Spleen (tissue), 11 donors: ENCODE results near the gene ULK2. TPM values are rescaled to one million over a fixed set of nuclear protein-coding genes. Genes with fewer than 3 reads are reported as not detected.

ENCODE experiments used
- DNase-seq: peaks from one replicate; pipeline ENCODE4 v3.0.0-alpha.2; 2020
- H3K27ac ChIP-seq, 8 donors: fragments of 200-600 bp; sonication (generic) in 7 of 8; 1 replicate in 4 of 8; 2 replicates in 4 of 8; pipeline versions ENCODE4 v1.5.0 to v1.8.0; 2016 to 2021; ENCODE audit warnings: inconsistent platforms in 4 of 8, mild to moderate bottlenecking in 4 of 8, moderate library complexity in 1 of 8
- H3K27me3 ChIP-seq, 7 donors: fragments of 200-600 bp; sonication (generic) in 6 of 7; replicated peaks in 1 of 7; 1 replicate in 4 of 7; 2 replicates in 3 of 7; pipeline versions ENCODE4 v1.5.0 to v1.8.0; 2016 to 2021; ENCODE audit warnings: inconsistent platforms in 3 of 7, mild to moderate bottlenecking in 1 of 7
- H3K36me3 ChIP-seq, 6 donors: fragments of 200-600 bp; sonication (generic) in 5 of 6; 1 replicate in 4 of 6; 2 replicates in 2 of 6; pipeline versions ENCODE4 v1.5.0 to v1.8.0; 2016 to 2021; ENCODE audit warnings: inconsistent platforms in 2 of 6
- H3K4me1 ChIP-seq, 6 donors: fragments of 200-600 bp; sonication (generic) in 5 of 6; 1 replicate in 3 of 6; 2 replicates in 3 of 6; pipeline versions ENCODE4 v1.5.0 to v1.8.0; 2016 to 2021; ENCODE audit warnings: inconsistent platforms in 3 of 6
- H3K4me3 ChIP-seq, 8 donors: fragments of 200-600 bp; sonication (generic) in 7 of 8; 1 replicate in 4 of 8; 2 replicates in 4 of 8; pipeline versions ENCODE4 v1.5.0 to v1.8.0; 2016 to 2021; ENCODE audit warnings: inconsistent platforms in 4 of 8, mild to moderate bottlenecking in 4 of 8, moderate library complexity in 2 of 8
- H3K9me3 ChIP-seq, 8 donors: fragments of 200-600 bp; sonication (generic) in 7 of 8; 1 replicate in 4 of 8; 2 replicates in 4 of 8; pipeline versions ENCODE4 v1.5.0 to v1.8.0; 2016 to 2021; ENCODE audit warnings: inconsistent platforms in 4 of 8
- POLR2A ChIP-seq, 3 donors: fragments of 450-650 bp; IDR thresholded peaks; one replicate each; pipeline ENCODE4 v1.5.1; 2017; ENCODE audit warnings: antibody characterized with exemption in 3 of 3, mild to moderate bottlenecking in 1 of 3
- POLR2AphosphoS5 ChIP-seq, 3 donors: sonication (generic); formaldehyde crosslinking; IDR thresholded peaks; one replicate each; pipeline ENCODE4 v1.5.1; 2017; ENCODE audit warnings: antibody characterized with exemption in 3 of 3
- WGBS, 5 donors: extraction: QIAGEN DNeasy Blood & Tissue Kit in 3 of 5; methylation state at CpG; one replicate each; pipeline versions ENCODE4 v1.1.5 to v1.1.7; 2013 to 2018; 5-methylcytosine and 5-hydroxymethylcytosine counted together
- intact Hi-C: fragments of 100-400 bp; cut with DNase I; formaldehyde crosslinking; loops from one replicate; pipeline ENCODE4 v1.15.0; 2023; ENCODE audit warnings: low total_unique reads
- polyA plus RNA-seq, 3 donors: library from polyadenylated mRNA; stranded (reverse); fragments of 200-250 nt; gene quantifications; one replicate each; pipeline ENCODE4 v1.2.1, GENCODE V29; 2013
- total RNA-seq, 7 donors: library from RNA; depleted of rRNA in 3 of 7; stranded (reverse); fragments of >200 nt in 3 of 7; fragmentation: NEBNext Ultra II Directional in 4 of 7; extraction: Animal tissue kit (Norgen Biotek cat#: 25700) in 4 of 7; gene quantifications; one replicate each; pipeline versions ENCODE4 v1.1.0 to v1.2.1, GENCODE V29; 2016 to 2021
- TF ChIP-seq, protein P1 (sequence below), 11 experiments: fragments of 200-600 bp in 7 of 11; fragments of 450-650 bp in 4 of 11; sonication (generic) in 4 of 11; IDR thresholded peaks in 8 of 11; conservative IDR thresholded peaks in 3 of 11; 1 replicate in 7 of 11; 2 replicates in 4 of 11; pipeline versions ENCODE4 v1.4.0 to v1.8.0; 2016 to 2021; ENCODE audit warnings: antibody characterized with exemption in 11 of 11, inconsistent platforms in 4 of 11, mild to moderate bottlenecking in 1 of 11
- donor health status: healthy with polysubstance abuse.
- donor health status: DM: no; HTN: no; CAD: no; lungs with moderate emphysema.
- donor health status: DM: no; HTN: no; CAD: no.
- donor health status: Bipolar disorder and iron deficiency.
- donor health status: healthy.
- donor health status: DM: no; HTN: no; CAD: no.
- donor health status: DM: yes; HTN: yes; CAD: no.

ULK2 gene
- total and polyA plus RNA-seq, 10 donors = 2.7 to 20.9 (median 14.0) TPM

DNA sequence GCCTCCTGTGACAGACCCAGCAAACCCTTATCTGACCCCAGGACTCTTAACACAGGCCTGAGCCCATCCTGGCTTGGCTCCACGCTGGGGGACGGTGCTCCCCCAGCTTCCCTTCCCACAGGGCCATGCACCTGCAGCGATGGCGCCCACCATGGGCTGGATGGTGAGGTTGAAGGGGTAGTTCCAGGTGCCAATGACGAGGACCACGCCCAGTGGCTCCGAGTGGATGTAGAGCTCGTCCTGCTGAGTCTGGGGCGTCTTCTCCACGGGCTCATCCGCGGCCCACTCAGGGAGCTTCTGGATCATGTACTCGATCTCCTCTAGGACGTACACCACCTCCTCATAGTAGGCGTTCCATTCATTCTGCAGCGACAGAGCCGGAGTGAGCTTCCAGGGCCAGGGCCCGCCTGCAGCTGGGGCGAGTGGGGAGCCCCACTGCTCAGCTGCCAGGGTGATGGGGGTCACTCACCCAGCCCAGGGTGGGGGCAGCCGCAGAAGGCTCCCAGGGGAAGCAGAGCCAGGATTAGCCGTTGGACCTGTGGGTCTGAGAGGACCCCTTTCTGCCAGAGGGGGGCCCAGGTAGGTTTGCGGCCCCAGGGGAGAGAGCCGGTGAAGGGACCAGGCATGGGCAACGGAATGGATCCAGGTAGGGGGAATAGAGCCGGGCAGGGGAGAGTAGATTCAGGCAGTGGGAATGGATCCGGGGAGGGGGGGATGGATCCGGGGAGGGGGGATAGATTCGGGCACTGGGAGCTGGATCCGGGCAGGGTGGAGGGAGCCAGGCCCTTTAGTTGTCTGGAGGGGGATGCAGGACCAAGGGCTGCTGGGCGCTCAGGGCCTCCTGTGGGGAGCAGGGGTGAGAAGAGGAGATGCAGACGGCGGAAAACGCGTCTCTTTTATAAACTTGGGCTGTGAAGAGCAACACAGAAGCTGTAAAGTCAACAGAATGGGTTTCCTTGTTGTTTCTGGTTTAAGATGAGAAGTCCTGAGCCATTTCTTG, 124.3 kb downstream of the ULK2 start:
- Histone ChIP-seq H3K4me3 (no peak overlapping the region), H3K36me3 (no peaks in the 10 kb centered on the region), H3K4me1 (peaks cover 7 to 17% (median 14%) of the 10 kb centered on the region in 6 donors), H3K27ac (no peak overlapping the region), H3K27me3 (peaks cover 0 to 24% (median 0%) of the 10 kb centered on the region in 7 donors), H3K9me3 (no peaks in the 10 kb centered on the region)
- intact Hi-C loops = no loop called here
- DNase-seq = no peak
- TF ChIP-seq POLR2A (IDR thresholded peaks at IDR 0.05) = no peak
- TF ChIP-seq POLR2AphosphoS5 (IDR thresholded peaks at IDR 0.05) = no peak
- TF ChIP-seq, protein P1, sequence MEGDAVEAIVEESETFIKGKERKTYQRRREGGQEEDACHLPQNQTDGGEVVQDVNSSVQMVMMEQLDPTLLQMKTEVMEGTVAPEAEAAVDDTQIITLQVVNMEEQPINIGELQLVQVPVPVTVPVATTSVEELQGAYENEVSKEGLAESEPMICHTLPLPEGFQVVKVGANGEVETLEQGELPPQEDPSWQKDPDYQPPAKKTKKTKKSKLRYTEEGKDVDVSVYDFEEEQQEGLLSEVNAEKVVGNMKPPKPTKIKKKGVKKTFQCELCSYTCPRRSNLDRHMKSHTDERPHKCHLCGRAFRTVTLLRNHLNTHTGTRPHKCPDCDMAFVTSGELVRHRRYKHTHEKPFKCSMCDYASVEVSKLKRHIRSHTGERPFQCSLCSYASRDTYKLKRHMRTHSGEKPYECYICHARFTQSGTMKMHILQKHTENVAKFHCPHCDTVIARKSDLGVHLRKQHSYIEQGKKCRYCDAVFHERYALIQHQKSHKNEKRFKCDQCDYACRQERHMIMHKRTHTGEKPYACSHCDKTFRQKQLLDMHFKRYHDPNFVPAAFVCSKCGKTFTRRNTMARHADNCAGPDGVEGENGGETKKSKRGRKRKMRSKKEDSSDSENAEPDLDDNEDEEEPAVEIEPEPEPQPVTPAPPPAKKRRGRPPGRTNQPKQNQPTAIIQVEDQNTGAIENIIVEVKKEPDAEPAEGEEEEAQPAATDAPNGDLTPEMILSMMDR (IDR thresholded peaks at IDR 0.05 in 8 of 11, conservative IDR thresholded peaks at IDR 0.05 in 3 of 11) = no peak
- WGBS, 5 donors = 93 to 97% (median 96%) methylated on average over 27 to 34 of the region's 34 CpGs

DNA sequence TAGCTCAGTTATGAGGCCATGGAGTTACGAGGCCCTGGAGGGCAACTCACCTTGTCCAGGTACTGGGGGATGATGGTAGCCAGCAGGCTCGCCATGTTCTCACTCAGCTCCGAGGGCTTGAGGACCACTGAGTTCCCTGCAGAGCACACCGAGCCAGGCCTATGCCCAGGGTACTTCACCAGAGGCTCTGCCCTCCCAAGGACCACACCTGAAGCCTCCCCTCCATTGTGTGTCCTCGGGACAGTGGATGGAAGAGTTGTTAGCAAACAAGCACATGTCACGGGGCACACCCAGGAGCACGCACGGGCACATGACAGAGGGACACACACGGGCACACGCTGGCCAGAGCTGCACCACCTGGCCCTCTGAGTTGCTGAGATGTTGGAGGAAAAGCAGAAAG, 125.2 kb downstream of the ULK2 start:
- H3K9me3 ChIP-seq = no peaks in the 10 kb centered on the region
- intact Hi-C loops = no loop called here
- no peak for DNase-seq

DNA sequence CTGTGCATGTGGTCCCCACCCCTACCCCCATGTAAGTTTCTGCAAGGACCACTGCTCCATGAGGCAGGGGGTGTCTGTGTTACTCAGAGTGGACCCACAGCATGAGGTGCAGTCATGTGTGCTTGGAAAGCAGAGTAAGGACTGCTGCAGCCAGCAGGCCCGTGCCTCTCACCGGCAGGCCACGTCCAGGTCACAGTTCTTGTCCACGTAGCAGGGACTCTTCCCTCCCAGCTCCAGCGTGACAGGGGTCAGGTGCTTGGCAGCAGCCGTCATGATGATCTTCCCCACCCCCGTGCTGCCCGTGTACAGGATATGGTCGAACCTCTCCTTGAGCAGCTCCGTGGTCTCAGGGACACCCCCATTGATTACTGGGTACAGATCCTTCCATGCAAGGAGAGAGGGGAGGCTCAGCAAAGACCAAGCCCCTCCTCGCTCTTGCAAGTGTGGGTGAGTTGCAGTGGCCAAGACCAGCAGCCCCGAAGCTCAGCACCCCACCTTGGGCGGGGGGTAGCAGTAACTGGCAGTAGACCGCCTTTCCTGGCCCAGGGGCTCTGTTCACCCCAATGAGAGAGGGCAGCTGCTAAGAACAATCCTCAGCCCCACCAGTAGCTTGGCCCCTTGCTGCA, 125.8 kb downstream of the ULK2 start:
- Histone ChIP-seq H3K36me3 (no peaks in the 10 kb centered on the region), H3K27me3 (peaks cover 0 to 12% (median 0%) of the 10 kb centered on the region in 7 donors), H3K4me3 (no peak overlapping the region), H3K9me3 (no peaks in the 10 kb centered on the region), H3K4me1 (peaks cover 7 to 17% (median 14%) of the 10 kb centered on the region in 6 donors), H3K27ac (no peak overlapping the region)
- no peak for DNase-seq
- WGBS, 5 donors = 72 to 93% (median 87%) methylated on average over 13 to 14 of the region's 14 CpGs
- intact Hi-C loops = no loop called here
- TF ChIP-seq POLR2A (IDR thresholded peaks at IDR 0.05) (no peak), POLR2AphosphoS5 (IDR thresholded peaks at IDR 0.05) (no peak)
- TF ChIP-seq, protein P1 (IDR thresholded peaks at IDR 0.05 in 8 of 11, conservative IDR thresholded peaks at IDR 0.05 in 3 of 11) = no peak

More for the DNA sequence above, 125.2 kb downstream of the ULK2 start:
- TF ChIP-seq POLR2AphosphoS5 (IDR thresholded peaks at IDR 0.05) = no peak
- Histone ChIP-seq H3K4me1 (peaks cover 7 to 17% (median 14%) of the 10 kb centered on the region in 6 donors), H3K27ac (no peak overlapping the region), H3K27me3 (peaks cover 0 to 16% (median 0%) of the 10 kb centered on the region in 7 donors), H3K4me3 (no peak overlapping the region), H3K36me3 (no peaks in the 10 kb centered on the region)
- 90 to 97% (median 95%) methylated on average over 6 to 10 of the region's 10 CpGs for WGBS, 5 donors

DNA sequence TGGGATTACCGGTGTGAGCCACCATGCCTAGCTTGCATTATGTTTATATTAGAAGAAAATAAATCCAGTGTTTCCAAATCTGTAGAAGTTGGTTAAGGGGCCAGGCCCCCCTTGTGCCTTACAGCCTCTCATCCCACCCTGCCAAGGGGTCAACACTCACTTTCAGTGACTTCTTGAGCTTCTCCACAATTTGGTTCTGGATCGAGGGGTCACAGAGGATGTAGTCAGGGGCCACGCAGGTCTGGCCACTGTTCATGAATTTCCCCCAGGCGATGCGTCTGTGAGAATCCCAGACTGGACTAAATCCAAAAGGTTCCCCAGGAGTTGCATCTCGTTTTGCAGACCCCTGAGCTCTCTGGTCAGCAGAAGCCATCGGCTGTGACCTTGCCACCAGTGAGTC, 126.8 kb downstream of the ULK2 start:
- no peak for DNase-seq
- H3K9me3 ChIP-seq = no peaks in the 10 kb centered on the region
- 85 to 89% (median 86%) methylated on average over 7 of the region's 7 CpGs for WGBS, 5 donors
- H3K27ac ChIP-seq = no peak overlapping the region
- peaks cover 0 to 12% (median 0%) of the 10 kb centered on the region in 7 donors for H3K27me3 ChIP-seq
- intact Hi-C loops = no loop called here
- TF ChIP-seq POLR2AphosphoS5 (IDR thresholded peaks at IDR 0.05) (no peak), POLR2A (IDR thresholded peaks at IDR 0.05) (no peak)
- TF ChIP-seq, protein P1 (IDR thresholded peaks at IDR 0.05 in 8 of 11, conservative IDR thresholded peaks at IDR 0.05 in 3 of 11) = no peak
- peaks cover 7 to 20% (median 16%) of the 10 kb centered on the region in 6 donors for H3K4me1 ChIP-seq
- no peak overlapping the region for H3K4me3 ChIP-seq
- H3K36me3 ChIP-seq = no peaks in the 10 kb centered on the region
